Suprapubic skin (tissue), 4 donors: ENCODE measurements around the gene ADAMTS17.

Experiments
- POLR2A ChIP-seq, 2 donors: fragments of 450-650 bp; IDR thresholded peaks; one replicate each; pipeline ENCODE4 v1.6.1; 2017; ENCODE audit warnings: antibody characterized with exemption in 2 of 2, mild to moderate bottlenecking in 2 of 2, moderate library complexity in 2 of 2
- POLR2AphosphoS5 ChIP-seq, 3 donors: sonication (generic); formaldehyde crosslinking; IDR thresholded peaks; one replicate each; pipeline ENCODE4 v1.6.1; 2017; ENCODE audit warnings: antibody characterized with exemption in 3 of 3
- TF ChIP-seq, protein P1 (sequence below), 2 donors: fragments of 200-600 bp in 1 of 2; fragments of 450-650 bp in 1 of 2; sonication (generic) in 1 of 2; IDR thresholded peaks; one replicate each; pipeline ENCODE4 v1.5.1; 2016 to 2019; ENCODE audit warnings: antibody characterized with exemption in 2 of 2, mild to moderate bottlenecking in 1 of 2, moderate library complexity in 1 of 2

DNA sequence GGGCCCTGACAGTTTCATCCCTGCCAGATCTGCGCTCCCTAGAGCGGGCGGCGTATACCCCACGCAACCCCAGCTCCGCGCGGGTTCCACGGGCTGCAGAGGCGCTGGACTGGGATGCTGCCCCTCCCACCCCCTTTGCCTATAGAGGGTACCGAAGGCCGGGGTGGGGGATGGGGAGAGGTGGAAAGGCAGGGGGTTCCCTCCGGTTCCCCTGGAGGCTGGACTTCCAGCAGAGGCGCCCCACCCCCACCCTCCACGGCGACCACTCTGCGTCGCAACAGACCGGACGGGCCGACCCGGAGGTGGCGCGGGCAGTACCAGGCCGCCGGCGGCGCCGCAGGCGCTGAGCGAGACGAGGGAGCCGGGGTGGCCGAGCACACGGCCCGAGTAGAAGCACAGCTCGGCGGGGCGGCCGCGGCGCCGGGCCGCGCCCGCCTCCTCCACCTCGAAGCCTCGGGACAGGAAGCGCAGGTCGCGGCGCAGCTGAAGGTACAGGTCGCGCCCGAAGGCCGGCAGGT, 995 bp downstream of the ADAMTS17 start:
- TF ChIP-seq, protein P1, sequence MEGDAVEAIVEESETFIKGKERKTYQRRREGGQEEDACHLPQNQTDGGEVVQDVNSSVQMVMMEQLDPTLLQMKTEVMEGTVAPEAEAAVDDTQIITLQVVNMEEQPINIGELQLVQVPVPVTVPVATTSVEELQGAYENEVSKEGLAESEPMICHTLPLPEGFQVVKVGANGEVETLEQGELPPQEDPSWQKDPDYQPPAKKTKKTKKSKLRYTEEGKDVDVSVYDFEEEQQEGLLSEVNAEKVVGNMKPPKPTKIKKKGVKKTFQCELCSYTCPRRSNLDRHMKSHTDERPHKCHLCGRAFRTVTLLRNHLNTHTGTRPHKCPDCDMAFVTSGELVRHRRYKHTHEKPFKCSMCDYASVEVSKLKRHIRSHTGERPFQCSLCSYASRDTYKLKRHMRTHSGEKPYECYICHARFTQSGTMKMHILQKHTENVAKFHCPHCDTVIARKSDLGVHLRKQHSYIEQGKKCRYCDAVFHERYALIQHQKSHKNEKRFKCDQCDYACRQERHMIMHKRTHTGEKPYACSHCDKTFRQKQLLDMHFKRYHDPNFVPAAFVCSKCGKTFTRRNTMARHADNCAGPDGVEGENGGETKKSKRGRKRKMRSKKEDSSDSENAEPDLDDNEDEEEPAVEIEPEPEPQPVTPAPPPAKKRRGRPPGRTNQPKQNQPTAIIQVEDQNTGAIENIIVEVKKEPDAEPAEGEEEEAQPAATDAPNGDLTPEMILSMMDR (IDR thresholded peaks at IDR 0.05) = no peak
- no peak for TF ChIP-seq POLR2A (IDR thresholded peaks at IDR 0.05)
- TF ChIP-seq POLR2AphosphoS5 (IDR thresholded peaks at IDR 0.05) = no peak
